HEK293 (cell line): ENCODE data around the gene BBC3.

Source experiments
- CTCF ChIA-PET: fragments of 350-600 bp; formaldehyde crosslinking; extraction: SDS; loops from one replicate; lab custom pipeline; 2021; ENCODE audit warnings: antibody characterized with exemption; lab: Yijun Ruan, JAX
- POLR2A ChIA-PET: fragments of 300-600 bp; formaldehyde crosslinking; extraction: SDS; loops from one replicate; lab custom pipeline; 2020; ENCODE audit warnings: antibody characterized with exemption, inconsistent platforms; lab: Yijun Ruan, JAX
- H3K27ac ChIP-seq: fragments of 200-500 bp; sonication (Bioruptor generic); 2 replicates; pipeline ENCODE4 v1.5.1; 2014; ENCODE audit warnings: low read depth, low read length, control low read depth, inconsistent platforms; ENCODE audit errors: extremely low read depth
- H3K36me3 ChIP-seq, 2 experiments: fragments of 200-500 bp in 1 of 2; sonication (Bioruptor generic) in 1 of 2; 1 replicate in 1 of 2; 2 replicates in 1 of 2; pipeline ENCODE4 v1.5.1; 2014 to 2017; ENCODE audit warnings: inconsistent platforms in 2 of 2, low read length in 2 of 2; ENCODE audit not compliant: control insufficient read depth in 2 of 2, insufficient read depth in 1 of 2
- H3K4me1 ChIP-seq: fragments of 200-500 bp; sonication (Bioruptor generic); 2 replicates; pipeline ENCODE4 v1.5.1; 2014; ENCODE audit warnings: mild to moderate bottlenecking, low read length, inconsistent platforms; ENCODE audit not compliant: control insufficient read depth, insufficient read depth
- H3K4me3 ChIP-seq: 2 replicates; pipeline ENCODE4 v1.5.1; 2011; ENCODE audit warnings: low read depth, mild to moderate bottlenecking, control low read depth, low read length, moderate library complexity
- H3K9me3 ChIP-seq: fragments of 200-500 bp; sonication (Bioruptor generic); 2 replicates; pipeline ENCODE4 v1.5.1; 2014; ENCODE audit warnings: low read depth, low read length, inconsistent platforms; ENCODE audit not compliant: control insufficient read depth, insufficient read depth
- BCL11A ChIP-seq: fragments of 450-650 bp; formaldehyde crosslinking; IDR thresholded peaks from 2 replicates; pipeline ENCODE4 v1.5.1; 2016; ENCODE audit warnings: low read depth, missing biosample characterization, missing genetic modification characterization
- HOXA7 ChIP-seq: sonication (generic); formaldehyde crosslinking; IDR thresholded peaks from 2 replicates; pipeline ENCODE4 v1.8.1; 2022; ENCODE audit warnings: missing genetic modification reagents, borderline replicate concordance
- KLF1 ChIP-seq: fragments of 450-650 bp; formaldehyde crosslinking; IDR thresholded peaks from 2 replicates; pipeline ENCODE4 v1.5.1; 2016; ENCODE audit warnings: missing biosample characterization, missing genetic modification characterization
- KLF10 ChIP-seq: fragments of 450-650 bp; IDR thresholded peaks from 2 replicates; pipeline ENCODE4 v1.5.1; 2018; ENCODE audit warnings: missing biosample characterization, mild to moderate bottlenecking, missing genetic modification characterization
- KLF16 ChIP-seq: fragments of 450-650 bp; formaldehyde crosslinking; IDR thresholded peaks from 2 replicates; pipeline ENCODE4 v1.5.1; 2017; ENCODE audit warnings: missing biosample characterization, missing genetic modification characterization
- KLF7 ChIP-seq: fragments of 450-650 bp; formaldehyde crosslinking; IDR thresholded peaks from 2 replicates; pipeline ENCODE4 v1.5.1; 2016; ENCODE audit warnings: missing biosample characterization, missing genetic modification characterization, borderline replicate concordance
- MEIS1 ChIP-seq: sonication (generic); formaldehyde crosslinking; IDR thresholded peaks from 2 replicates; pipeline ENCODE4 v1.8.1; 2022; ENCODE audit warnings: missing genetic modification reagents, mild to moderate bottlenecking, borderline replicate concordance
- WT1 ChIP-seq: fragments of 450-650 bp; formaldehyde crosslinking; IDR thresholded peaks from 2 replicates; pipeline ENCODE4 v1.5.1; 2016; ENCODE audit warnings: missing biosample characterization, missing genetic modification characterization
- ZBTB44 ChIP-seq: fragments of 450-650 bp; IDR thresholded peaks from 2 replicates; pipeline ENCODE4 v1.5.1; 2018; ENCODE audit warnings: missing biosample characterization, mild to moderate bottlenecking, missing genetic modification characterization
- ZBTB6 ChIP-seq: fragments of 450-650 bp; formaldehyde crosslinking; IDR thresholded peaks from 2 replicates; pipeline ENCODE4 v1.5.1; 2017; ENCODE audit warnings: missing biosample characterization, missing genetic modification characterization
- ZBTB7A ChIP-seq: fragments of 450-650 bp; formaldehyde crosslinking; IDR thresholded peaks from 2 replicates; pipeline ENCODE4 v1.5.1; 2016; ENCODE audit warnings: low read depth, missing biosample characterization, missing genetic modification characterization
- ZFP3 ChIP-seq: fragments of 450-650 bp; formaldehyde crosslinking; IDR thresholded peaks from 2 replicates; pipeline ENCODE4 v1.5.1; 2016; ENCODE audit warnings: low read depth, missing biosample characterization, missing genetic modification characterization
- ZFP37 ChIP-seq: fragments of 450-650 bp; formaldehyde crosslinking; IDR thresholded peaks from 2 replicates; pipeline ENCODE4 v1.5.1; 2016; ENCODE audit warnings: missing biosample characterization, missing genetic modification characterization
- ZNF10 ChIP-seq: fragments of 450-650 bp; formaldehyde crosslinking; IDR thresholded peaks from 2 replicates; pipeline ENCODE4 v1.5.1; 2017; ENCODE audit warnings: missing biosample characterization, missing genetic modification characterization
- ZNF174 ChIP-seq: fragments of 450-650 bp; formaldehyde crosslinking; IDR thresholded peaks from 2 replicates; pipeline ENCODE4 v1.5.0; 2017; ENCODE audit warnings: missing biosample characterization, mild to moderate bottlenecking, missing genetic modification characterization
- ZNF280D ChIP-seq: fragments of 450-650 bp; formaldehyde crosslinking; IDR thresholded peaks from 2 replicates; pipeline ENCODE4 v1.5.1; 2016; ENCODE audit warnings: missing biosample characterization, missing genetic modification characterization
- ZNF354C ChIP-seq: fragments of 450-650 bp; formaldehyde crosslinking; IDR thresholded peaks from 2 replicates; pipeline ENCODE4 v1.5.1; 2016; ENCODE audit warnings: missing biosample characterization, missing genetic modification characterization, low read depth, borderline replicate concordance
- ZNF449 ChIP-seq: fragments of 450-650 bp; formaldehyde crosslinking; IDR thresholded peaks from 2 replicates; pipeline ENCODE4 v1.5.1; 2017; ENCODE audit warnings: missing biosample characterization, mild to moderate bottlenecking, missing genetic modification characterization, moderate library complexity
- ZNF501 ChIP-seq: fragments of 450-650 bp; formaldehyde crosslinking; IDR thresholded peaks from 2 replicates; pipeline ENCODE4 v1.5.1; 2016; ENCODE audit warnings: missing biosample characterization, missing genetic modification characterization
- ZNF580 ChIP-seq: fragments of 450-650 bp; formaldehyde crosslinking; IDR thresholded peaks from 2 replicates; pipeline ENCODE4 v1.5.1; 2016; ENCODE audit warnings: missing biosample characterization, missing genetic modification characterization
- ZNF629 ChIP-seq: fragments of 450-650 bp; formaldehyde crosslinking; IDR thresholded peaks from 2 replicates; pipeline ENCODE4 v1.5.1; 2017; ENCODE audit warnings: missing biosample characterization, missing genetic modification characterization
- ZNF664 ChIP-seq: fragments of 450-650 bp; formaldehyde crosslinking; IDR thresholded peaks from 2 replicates; pipeline ENCODE4 v1.5.1; 2016; ENCODE audit warnings: missing biosample characterization, missing genetic modification characterization
- ZNF670 ChIP-seq: fragments of 450-650 bp; formaldehyde crosslinking; IDR thresholded peaks from 2 replicates; pipeline ENCODE4 v1.5.1; 2016; ENCODE audit warnings: missing biosample characterization, missing genetic modification characterization, low read depth
- ZNF830 ChIP-seq: fragments of 450-650 bp; IDR thresholded peaks from 2 replicates; pipeline ENCODE4 v1.5.0; 2018; ENCODE audit warnings: missing biosample characterization, missing genetic modification characterization, low read depth, mild to moderate bottlenecking, moderate library complexity
- ZNF843 ChIP-seq: fragments of 450-650 bp; formaldehyde crosslinking; IDR thresholded peaks from 2 replicates; pipeline ENCODE4 v1.5.1; 2016; ENCODE audit warnings: missing biosample characterization, missing genetic modification characterization
- ZXDB ChIP-seq: fragments of 450-650 bp; formaldehyde crosslinking; IDR thresholded peaks from 2 replicates; pipeline ENCODE4 v1.5.1; 2016; ENCODE audit warnings: missing biosample characterization, missing genetic modification characterization

Gene BBC3

GRCh38 chr19:47228168-47228936 is 2.6 kb downstream of the BBC3 start (continued):
- TF ChIP-seq ZFP37 (tag by site-specific recombination) (peak; percentile 78; the same call in 1 of the 2 replicates), BCL11A (tag by site-specific recombination) (peak; percentile 16; the same call in 1 of the 2 replicates), ZBTB6 (no peak), ZNF580 (no peak), ZNF449 (peak; percentile 87), KLF10 (peak; percentile 60), KLF7 (tag by site-specific recombination) (no peak), ZFP3 (tag by site-specific recombination) (no peak), ZNF174 (tag by site-specific recombination) (no peak), MEIS1 (CRISPR knock-in tag) (no peak), ZNF10 (tag by site-specific recombination) (peak; percentile 63; the same call in 1 of the 2 replicates)

GRCh38 chr19:47227352-47228167 is 3.4 kb downstream of the BBC3 start:
- Histone ChIP-seq H3K4me3 (peak overlapping the region; percentile 91), H3K27ac (peak overlapping the region; percentile 92), H3K9me3 (no peaks in the 10 kb centered on the region), H3K36me3 (peaks cover 11 to 14% of the 10 kb centered on the region in 2 experiments; a peak in 2 of 3 replicates), H3K4me1 (peaks cover 29% of the 10 kb centered on the region)
- POLR2A ChIA-PET = interaction anchor here (0.6 to 6.8 kb wide), 11 partner anchors 16 to 1498 kb away, joined by 3 to 112 read pairs (median 7); partner anchors contain the start of genes CCDC9 and INAFM1
- CTCF ChIA-PET = interaction anchor here (1.1 to 7.6 kb wide), 3 partner anchors 13 to 19 kb away, joined by 5 to 86 read pairs (median 56); no protein-coding TSS in a partner anchor
- peak; percentile 61; the same call in 1 of the 2 replicates for TF ChIP-seq ZNF501
- TF ChIP-seq ZXDB (tag by site-specific recombination) = peak; percentile 90
- peak; percentile 67 for TF ChIP-seq KLF10
- no peak for TF ChIP-seq ZNF354C (tag by site-specific recombination)
- TF ChIP-seq ZNF280D (tag by site-specific recombination) = 0 out of 2 replicates have a peak, but pooled peaks have one; percentile 6
- TF ChIP-seq ZNF670 (tag by site-specific recombination) = no peak
- TF ChIP-seq WT1 (tag by site-specific recombination) = peak; percentile 54
- no peak for TF ChIP-seq HOXA7 (CRISPR knock-in tag)
- TF ChIP-seq KLF1 (tag by site-specific recombination) = peak; percentile 90
- TF ChIP-seq ZNF664 (tag by site-specific recombination) = no peak
- peak; percentile 84; the same call in 1 of the 2 replicates for TF ChIP-seq KLF16 (tag by site-specific recombination)
- peak; percentile 60 for TF ChIP-seq ZNF629 (tag by site-specific recombination)
- TF ChIP-seq ZNF830 = no peak
- peak; percentile 77 for TF ChIP-seq ZBTB44 (tag by site-specific recombination)
- peak; percentile 87 for TF ChIP-seq ZBTB7A
- peak; percentile 59; the same call in 1 of the 2 replicates for TF ChIP-seq ZNF843 (tag by site-specific recombination)
